ACC112 (cell line): Measurements from ENCODE around the gene SYVN1.
"Not testable (repeated sequence)": the region's sequence is repeated elsewhere in the genome, so short reads cannot be mapped to it uniquely, and the experiment has no call there.

Experiments
- H2AFZ ChIP-seq: fragments of 200-600 bp; sonication (generic); one replicate; pipeline ENCODE4 v1.6.0; 2017; ENCODE audit warnings: antibody characterized with exemption, low read length; ENCODE audit not compliant: unreplicated experiment
- H3K27ac ChIP-seq: fragments of 200-600 bp; sonication (generic); 2 replicates; pipeline ENCODE4 v1.5.1; 2014; ENCODE audit warnings: low read depth, mild to moderate bottlenecking, antibody characterized with exemption, low read length, moderate library complexity
- H3K27me3 ChIP-seq: fragments of 200-600 bp; sonication (generic); 2 replicates; pipeline ENCODE4 v1.6.1; 2014; ENCODE audit warnings: mild to moderate bottlenecking, antibody characterized with exemption, low read length, moderate library complexity, mixed read lengths; ENCODE audit not compliant: insufficient read depth
- H3K36me3 ChIP-seq: fragments of 200-600 bp; sonication (generic); 2 replicates; pipeline ENCODE4 v1.6.1; 2016; ENCODE audit warnings: mild to moderate bottlenecking, antibody characterized with exemption, low read length, moderate library complexity, mixed read lengths; ENCODE audit not compliant: insufficient read depth
- H3K4me1 ChIP-seq: fragments of 200-600 bp; sonication (generic); one replicate; pipeline ENCODE4 v1.6.1; 2016; ENCODE audit warnings: low read length, mixed read lengths; ENCODE audit not compliant: insufficient read depth, unreplicated experiment, control insufficient read depth
- H3K4me3 ChIP-seq: fragments of 200-600 bp; sonication (generic); 2 replicates; pipeline ENCODE4 v1.5.1; 2014; ENCODE audit warnings: mild to moderate bottlenecking, low read depth, low read length
- H3K79me2 ChIP-seq: fragments of 200-600 bp; sonication (generic); one replicate; pipeline ENCODE4 v1.6.0; 2016; ENCODE audit warnings: low read length; ENCODE audit not compliant: control insufficient read depth, unreplicated experiment, insufficient read depth

The SYVN1 gene

DNA sequence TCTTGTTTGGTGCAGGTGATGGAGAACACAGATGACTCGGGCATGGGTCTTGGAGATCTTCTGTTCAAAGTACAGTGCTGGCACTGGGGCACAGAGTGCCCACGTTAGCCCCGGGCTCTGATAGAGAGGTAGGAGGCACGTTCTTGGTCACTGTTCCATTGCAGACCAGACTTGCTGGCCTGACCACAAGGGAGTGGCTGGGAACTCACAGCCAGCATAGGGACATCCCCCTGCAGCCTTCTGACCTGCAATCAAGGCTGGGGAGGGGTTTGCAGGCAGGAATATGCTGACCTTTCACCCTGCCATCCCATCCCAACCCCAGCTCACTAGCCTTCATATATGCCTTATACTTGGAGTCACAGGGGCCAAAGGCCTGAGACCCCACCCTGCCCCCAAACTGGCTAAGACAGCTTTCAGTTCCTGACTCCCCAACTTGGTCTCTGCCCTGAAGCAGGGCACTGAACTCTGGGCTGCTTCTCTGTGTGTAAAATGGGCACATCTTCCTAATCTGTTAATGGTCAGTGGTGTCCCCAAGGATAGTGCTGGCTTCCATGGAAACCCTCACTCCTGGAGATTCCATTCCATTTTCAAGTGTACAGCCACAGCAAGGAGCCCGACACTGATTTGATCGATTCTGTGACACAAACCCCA, 7.6 kb downstream of the SYVN1 start:
- no peaks in the 10 kb centered on the region for H3K27me3 ChIP-seq
- peaks cover 29% of the 10 kb centered on the region for H3K79me2 ChIP-seq
- H2AFZ ChIP-seq = no peak overlapping the region
- peaks cover 6% of the 10 kb centered on the region for H3K4me1 ChIP-seq
- no peak overlapping the region for H3K4me3 ChIP-seq
- no peak overlapping the region for H3K27ac ChIP-seq
- H3K36me3 ChIP-seq = peaks cover 6% of the 10 kb centered on the region; the same call in 1 of the 2 replicates

DNA sequence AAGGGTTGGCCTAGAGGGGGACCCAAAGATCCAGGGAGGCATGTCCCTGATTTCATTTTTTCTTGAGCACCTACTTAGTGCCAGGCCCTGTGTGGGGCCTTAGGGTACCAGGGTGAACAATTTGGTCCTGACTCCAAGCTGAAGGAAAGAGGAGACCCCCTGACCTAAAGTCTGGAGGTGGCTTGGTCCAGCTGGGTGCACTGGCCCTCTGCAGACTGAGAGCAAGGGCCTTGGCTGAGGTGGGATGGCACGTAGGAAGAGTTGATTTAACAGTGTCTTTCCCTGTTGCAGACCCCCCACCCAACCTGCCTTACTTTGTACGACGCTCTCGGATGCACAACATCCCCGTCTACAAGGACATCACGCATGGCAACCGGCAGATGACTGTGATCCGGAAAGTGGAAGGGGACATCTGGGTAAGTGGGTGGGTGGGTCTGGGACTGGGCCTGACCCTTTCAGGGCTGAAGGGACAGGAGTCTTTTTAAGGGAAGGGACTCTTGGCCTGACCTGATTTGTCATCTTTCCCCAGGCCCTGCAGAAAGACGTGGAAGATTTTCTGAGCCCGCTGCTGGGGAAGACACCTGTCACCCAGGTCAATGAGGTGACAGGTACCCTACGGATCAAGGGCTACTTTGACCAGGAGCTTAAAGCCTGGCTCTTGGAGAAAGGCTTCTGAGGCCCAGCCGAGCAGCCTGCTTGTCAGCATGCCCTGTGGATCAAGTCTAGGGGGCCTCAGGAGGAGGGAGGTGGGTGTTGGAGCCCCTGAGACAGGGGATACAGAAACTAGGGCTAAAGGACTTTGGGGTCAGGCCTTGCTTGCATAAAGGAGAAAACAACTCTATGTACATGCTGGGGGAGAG, 8.9 kb downstream of the SYVN1 start:
- Histone ChIP-seq H3K4me3 (no peak overlapping the region), H3K27ac (no peak overlapping the region), H3K79me2 (peaks cover 39% of the 10 kb centered on the region), H3K27me3 (no peaks in the 10 kb centered on the region), H3K4me1 (peaks cover 13% of the 10 kb centered on the region), H3K36me3 (peaks cover 9% of the 10 kb centered on the region; the same call in 1 of the 2 replicates), H2AFZ (no peak overlapping the region)

GRCh38 chr11:65124480-65125196, 9.7 kb downstream of the SYVN1 start:
- Histone ChIP-seq H2AFZ (no peak overlapping the region), H3K4me3 (no peak overlapping the region), H3K27me3 (no peaks in the 10 kb centered on the region), H3K79me2 (peaks cover 47% of the 10 kb centered on the region), H3K36me3 (peaks cover 15% of the 10 kb centered on the region; the same call in 1 of the 2 replicates), H3K27ac (no peak overlapping the region), H3K4me1 (peaks cover 13% of the 10 kb centered on the region)

DNA sequence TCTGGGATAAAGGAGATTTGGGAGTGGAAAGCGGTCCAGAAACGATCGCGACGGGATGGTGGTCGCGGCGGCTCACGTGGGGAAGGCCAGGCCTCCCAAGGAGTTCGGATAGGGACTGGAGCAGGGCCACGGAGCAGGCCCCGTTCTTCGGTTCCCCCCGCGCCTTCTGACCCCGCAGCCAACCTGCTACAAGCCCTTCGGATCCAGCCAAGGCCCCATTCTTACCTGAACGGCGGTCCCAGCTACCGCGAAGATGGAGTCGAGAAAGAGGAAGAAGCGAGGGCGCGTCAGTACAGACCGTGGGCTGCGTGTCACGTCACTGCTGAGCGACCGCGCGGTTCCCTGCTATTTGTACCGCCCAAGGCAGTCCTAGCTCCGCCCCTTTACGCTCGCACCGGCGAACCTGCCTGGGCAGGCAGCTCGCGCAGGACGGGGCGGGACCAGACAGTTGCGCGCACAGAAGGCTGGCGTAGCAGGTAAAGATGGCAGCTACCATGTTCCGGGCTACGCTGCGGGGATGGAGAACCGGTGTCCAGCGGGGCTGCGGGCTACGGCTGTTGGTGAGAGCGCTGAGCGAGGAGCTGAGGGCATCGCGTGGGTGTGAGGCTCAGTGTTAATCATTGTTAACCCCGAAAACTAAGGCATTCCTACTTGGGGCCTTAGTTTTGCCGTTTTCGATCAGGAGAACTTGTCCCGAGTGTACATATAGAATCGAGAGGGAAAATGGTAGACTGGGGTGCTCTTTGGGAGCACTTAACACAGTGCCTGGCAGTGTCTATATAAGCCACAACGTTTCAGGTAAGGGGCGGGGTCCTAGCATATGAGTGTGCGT, 12.2 kb downstream of the SYVN1 start, which contains the start of the genes FAU and MRPL49:
Gene FAU, minus strand, starts transcription at position 270 of the 832 bp plus-strand sequence. CDS start 321 bp downstream, outside the sequence.
Gene MRPL49, plus strand, starts transcription at position 457 of the 832 bp plus-strand sequence. Its CDS starts 26 bp downstream, at position 483.
- H3K36me3 ChIP-seq = peaks cover 17% of the 10 kb centered on the region; the same call in 1 of the 2 replicates
- peaks cover 13% of the 10 kb centered on the region for H3K4me1 ChIP-seq
- no peaks in the 10 kb centered on the region for H3K27me3 ChIP-seq
- peak within 1 kb of the TSS; percentile 70 for H2AFZ ChIP-seq
- H3K27ac ChIP-seq = peak within 1 kb of the TSS; percentile 78
- H3K4me3 ChIP-seq = peak within 1 kb of the TSS; percentile 100
- peaks cover 49% of the 10 kb centered on the region for H3K79me2 ChIP-seq

DNA sequence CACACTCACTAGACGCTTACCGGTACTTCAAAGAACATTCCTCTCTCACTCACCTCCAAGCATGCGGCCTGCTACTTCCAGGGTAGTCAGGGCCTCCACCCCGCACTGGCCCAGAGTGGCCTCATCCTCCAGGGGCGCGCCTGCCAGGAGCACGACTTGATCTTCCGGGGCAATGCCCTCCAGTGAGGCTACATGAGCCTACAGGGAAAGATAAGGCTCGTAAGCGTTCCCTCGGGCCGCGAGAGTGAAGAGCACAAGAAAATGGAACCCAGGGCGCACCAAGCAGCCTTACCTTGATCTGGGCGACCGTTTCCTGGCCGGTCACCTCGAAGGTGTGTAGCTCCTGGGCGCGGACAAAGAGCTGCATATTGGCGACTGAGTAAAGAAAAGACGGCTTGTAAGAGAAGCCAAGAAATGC, 12.9 kb downstream of the SYVN1 start:
- peak overlapping the region; percentile 100 for H3K4me3 ChIP-seq
- H3K27me3 ChIP-seq = no peaks in the 10 kb centered on the region
- peaks cover 55% of the 10 kb centered on the region for H3K79me2 ChIP-seq
- peaks cover 15% of the 10 kb centered on the region for H3K4me1 ChIP-seq
- H3K36me3 ChIP-seq = peaks cover 17% of the 10 kb centered on the region; the same call in 1 of the 2 replicates
- H3K27ac ChIP-seq = peak overlapping the region; percentile 78
- H2AFZ ChIP-seq = no peak overlapping the region

GRCh38 chr11:65120831-65121230, 13.5 kb downstream of the SYVN1 start:
- H3K36me3 ChIP-seq = peaks cover 17% of the 10 kb centered on the region; the same call in 1 of the 2 replicates
- H3K79me2 ChIP-seq = peaks cover 61% of the 10 kb centered on the region
- no peak overlapping the region for H3K27ac ChIP-seq
- H2AFZ ChIP-seq = no peak overlapping the region
- peaks cover 20% of the 10 kb centered on the region for H3K4me1 ChIP-seq
- H3K27me3 ChIP-seq = no peaks in the 10 kb centered on the region
- H3K4me3 ChIP-seq = peak overlapping the region; percentile 100

- Histone ChIP-seq H3K4me1 (peaks cover 20% of the 10 kb centered on the region), H3K4me3 (no peak overlapping the region), H3K36me3 (peaks cover 17% of the 10 kb centered on the region; the same call in 1 of the 2 replicates), H3K79me2 (peaks cover 60% of the 10 kb centered on the region), H2AFZ (no peak overlapping the region), H3K27ac (no peak overlapping the region), H3K27me3 (no peaks in the 10 kb centered on the region)
Measured at GRCh38 chr11:65119670-65119995, 14.7 kb downstream of the SYVN1 start.

DNA sequence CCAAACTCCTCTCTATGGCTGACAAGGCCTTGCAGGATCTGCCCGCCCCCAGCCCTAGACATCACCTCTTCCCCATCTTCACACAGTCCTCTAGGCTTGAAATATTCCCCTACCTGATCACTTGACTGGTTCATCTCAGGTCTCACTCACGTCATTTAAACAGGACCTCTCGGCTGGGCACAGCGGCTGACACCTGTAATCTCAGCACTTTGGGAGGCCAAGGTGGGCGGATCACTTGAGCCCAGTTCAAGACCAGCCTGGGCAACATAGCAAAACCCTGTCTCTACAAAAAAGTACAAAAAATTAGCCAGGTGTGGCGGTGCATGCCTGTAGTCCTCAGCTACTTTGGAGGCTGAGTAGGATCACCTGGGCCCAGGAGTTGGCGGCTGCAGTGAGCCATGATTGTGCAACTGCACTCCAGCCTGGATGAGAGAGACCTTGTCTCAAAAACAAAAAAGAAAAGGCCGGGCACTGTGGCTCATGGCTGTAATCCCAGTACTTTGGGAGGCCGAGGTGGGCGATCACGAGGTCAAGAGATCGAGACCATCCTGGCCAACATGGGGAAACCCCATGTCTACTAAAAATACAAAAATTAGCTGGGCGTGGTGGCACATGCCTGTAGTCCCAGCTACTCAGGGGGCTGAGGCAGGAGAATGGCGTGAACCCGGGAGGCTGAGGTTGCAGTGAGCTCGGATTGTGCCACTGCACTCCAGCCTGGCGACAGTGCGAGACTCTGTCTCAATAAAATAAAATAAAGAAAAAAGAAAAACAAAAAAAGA, 15.2 kb downstream of the SYVN1 start:
- not testable (repeated sequence) for H3K4me3 ChIP-seq, H3K27me3 ChIP-seq, H2AFZ ChIP-seq, H3K27ac ChIP-seq
- H3K4me1 ChIP-seq = peaks cover 20% of the 10 kb centered on the region
- peaks cover 55% of the 10 kb centered on the region for H3K79me2 ChIP-seq
- peaks cover 13% of the 10 kb centered on the region; the same call in 1 of the 2 replicates for H3K36me3 ChIP-seq

GRCh38 chr11:65118097-65118837, 16.1 kb downstream of the SYVN1 start:
- Histone ChIP-seq H3K79me2 (peaks cover 48% of the 10 kb centered on the region), H3K4me1 (peaks cover 20% of the 10 kb centered on the region), H3K36me3 (peaks cover 13% of the 10 kb centered on the region; the same call in 1 of the 2 replicates), H2AFZ (no peak overlapping the region), H3K27me3 (no peaks in the 10 kb centered on the region), H3K4me3 (no peak overlapping the region), H3K27ac (no peak overlapping the region)
